C4-2B (cell line): ENCODE results near the gene ZBTB16.

Source experiments
- ZFX ChIP-seq: fragments of 450-650 bp; IDR thresholded peaks from 2 replicates; pipeline ENCODE4 v1.6.1; 2017
- TF ChIP-seq, protein P1 (sequence below): fragments of 450-650 bp; conservative IDR thresholded peaks from 2 replicates; pipeline ENCODE4 v1.5.1; 2017; ENCODE audit warnings: mild to moderate bottlenecking

DNA sequence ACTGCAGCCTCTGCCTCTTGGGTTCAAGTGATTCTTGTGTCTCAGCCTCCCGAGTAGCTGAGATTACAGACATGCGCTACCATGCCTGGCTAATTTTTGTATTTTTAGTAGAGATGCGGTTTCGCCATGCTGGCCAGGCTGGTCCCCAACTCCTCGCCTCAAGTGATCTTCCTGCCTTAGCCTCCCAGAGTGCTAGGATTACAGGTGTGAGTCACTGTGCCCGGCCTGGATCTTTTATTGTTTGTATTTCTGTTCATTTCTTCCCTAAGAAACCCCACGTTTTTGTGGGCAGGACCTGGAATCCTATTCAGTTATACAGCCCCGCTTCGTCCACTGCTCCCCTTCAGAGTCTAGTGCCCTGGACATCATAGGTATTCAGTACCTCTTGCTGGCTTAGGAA is 28.7 kb downstream of the ZBTB16 start:
- no peak for TF ChIP-seq ZFX
- TF ChIP-seq, protein P1, sequence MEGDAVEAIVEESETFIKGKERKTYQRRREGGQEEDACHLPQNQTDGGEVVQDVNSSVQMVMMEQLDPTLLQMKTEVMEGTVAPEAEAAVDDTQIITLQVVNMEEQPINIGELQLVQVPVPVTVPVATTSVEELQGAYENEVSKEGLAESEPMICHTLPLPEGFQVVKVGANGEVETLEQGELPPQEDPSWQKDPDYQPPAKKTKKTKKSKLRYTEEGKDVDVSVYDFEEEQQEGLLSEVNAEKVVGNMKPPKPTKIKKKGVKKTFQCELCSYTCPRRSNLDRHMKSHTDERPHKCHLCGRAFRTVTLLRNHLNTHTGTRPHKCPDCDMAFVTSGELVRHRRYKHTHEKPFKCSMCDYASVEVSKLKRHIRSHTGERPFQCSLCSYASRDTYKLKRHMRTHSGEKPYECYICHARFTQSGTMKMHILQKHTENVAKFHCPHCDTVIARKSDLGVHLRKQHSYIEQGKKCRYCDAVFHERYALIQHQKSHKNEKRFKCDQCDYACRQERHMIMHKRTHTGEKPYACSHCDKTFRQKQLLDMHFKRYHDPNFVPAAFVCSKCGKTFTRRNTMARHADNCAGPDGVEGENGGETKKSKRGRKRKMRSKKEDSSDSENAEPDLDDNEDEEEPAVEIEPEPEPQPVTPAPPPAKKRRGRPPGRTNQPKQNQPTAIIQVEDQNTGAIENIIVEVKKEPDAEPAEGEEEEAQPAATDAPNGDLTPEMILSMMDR, result no peak
